ENCODE data around the gene IL1RAP. TPM values are rescaled to one million over a fixed set of nuclear protein-coding genes. Genes with fewer than 3 reads are reported as not detected.
A peak's percentile ranks its signal among the peaks of the same experiment; 100 is the strongest.
"Not testable (repeated sequence)": the region's sequence is repeated elsewhere in the genome, so short reads cannot be mapped to it uniquely, and the experiment has no call there.

IL1RAP gene
- total and polyA plus RNA-seq, 4 donors = 15.4 to 26.7 (median 21.4) TPM

GRCh38 chr3:190504354-190505125, 9.3 kb upstream of the IL1RAP start:
- no peaks in the 10 kb centered on the region for H3K36me3 ChIP-seq (ENCODE audit: control insufficient read depth, insufficient read depth, low read length)
- DNase-seq (ENCODE audit: low read depth in 4 of 6, low spot score in 6 of 6) = peak in 2 of 6 donors; percentile 35 to 84
- WGBS (ENCODE audit: insufficient coverage) = no CpG with 5 or more reads among the region's 4 CpGs
- H3K4me3 ChIP-seq (ENCODE audit: low read depth, low read length) = no peak overlapping the region
- no peak overlapping the region for H3K27ac ChIP-seq (ENCODE audit: low read depth, low read length)
- H3K4me1 ChIP-seq (ENCODE audit: control insufficient read depth, insufficient read depth, low read length) = no peaks in the 10 kb centered on the region
- no peaks in the 10 kb centered on the region for H3K27me3 ChIP-seq (ENCODE audit: control insufficient read depth, insufficient read depth, low read length)
- no peaks in the 10 kb centered on the region for H3K9me3 ChIP-seq (ENCODE audit: control insufficient read depth, insufficient read depth, low read length)

GRCh38 chr3:190505381-190506003, 8.4 kb upstream of the IL1RAP start:
- H3K36me3 ChIP-seq (ENCODE audit: control insufficient read depth, insufficient read depth, low read length) = no peaks in the 10 kb centered on the region
- no peak for DNase-seq (ENCODE audit: low read depth in 4 of 6, low spot score in 6 of 6)
- no peaks in the 10 kb centered on the region for H3K27me3 ChIP-seq (ENCODE audit: control insufficient read depth, insufficient read depth, low read length)
- no peaks in the 10 kb centered on the region for H3K4me1 ChIP-seq (ENCODE audit: control insufficient read depth, insufficient read depth, low read length)
- H3K4me3 ChIP-seq (ENCODE audit: low read depth, low read length) = no peak overlapping the region
- no peaks in the 10 kb centered on the region for H3K9me3 ChIP-seq (ENCODE audit: control insufficient read depth, insufficient read depth, low read length)
- no peak overlapping the region for H3K27ac ChIP-seq (ENCODE audit: low read depth, low read length)
- WGBS (ENCODE audit: insufficient coverage) = 100% methylated on average over 2 of the region's 3 CpGs

- Histone ChIP-seq H3K9me3 (ENCODE audit: control insufficient read depth, insufficient read depth, low read length) (no peaks in the 10 kb centered on the region), H3K4me3 (ENCODE audit: low read depth, low read length) (no peak overlapping the region), H3K36me3 (ENCODE audit: control insufficient read depth, insufficient read depth, low read length) (no peaks in the 10 kb centered on the region), H3K4me1 (ENCODE audit: control insufficient read depth, insufficient read depth, low read length) (no peaks in the 10 kb centered on the region), H3K27ac (ENCODE audit: low read depth, low read length) (no peak overlapping the region), H3K27me3 (ENCODE audit: control insufficient read depth, insufficient read depth, low read length) (no peaks in the 10 kb centered on the region)
- no CpG with 5 or more reads among the region's 4 CpGs for WGBS (ENCODE audit: insufficient coverage)
- no peak for DNase-seq (ENCODE audit: low read depth in 4 of 6, low spot score in 6 of 6)
These were observed 7.6 kb upstream of the IL1RAP start for GRCh38 chr3:190506271-190506670.

- no peaks in the 10 kb centered on the region for H3K36me3 ChIP-seq (ENCODE audit: control insufficient read depth, insufficient read depth, low read length)
- peaks cover 3% of the 10 kb centered on the region for H3K4me1 ChIP-seq (ENCODE audit: control insufficient read depth, insufficient read depth, low read length)
- WGBS (ENCODE audit: insufficient coverage) = 100% methylated on average over 2 of the region's 3 CpGs
- H3K4me3 ChIP-seq (ENCODE audit: low read depth, low read length) = no peak overlapping the region
- DNase-seq (ENCODE audit: low read depth in 4 of 6, low spot score in 6 of 6) = no peak
- no peak overlapping the region for H3K27ac ChIP-seq (ENCODE audit: low read depth, low read length)
- H3K9me3 ChIP-seq (ENCODE audit: control insufficient read depth, insufficient read depth, low read length) = no peaks in the 10 kb centered on the region
- H3K27me3 ChIP-seq (ENCODE audit: control insufficient read depth, insufficient read depth, low read length) = no peaks in the 10 kb centered on the region
These were observed 1.2 kb upstream of the IL1RAP start for GRCh38 chr3:190512666-190513065.

GRCh38 chr3:190514413-190515153, 698 bp downstream of the IL1RAP start:
- H3K4me1 ChIP-seq (ENCODE audit: control insufficient read depth, insufficient read depth, low read length) = peaks cover 3% of the 10 kb centered on the region
- H3K36me3 ChIP-seq (ENCODE audit: control insufficient read depth, insufficient read depth, low read length) = no peaks in the 10 kb centered on the region
- WGBS (ENCODE audit: insufficient coverage) = 0% methylated on average over 21 of the region's 29 CpGs
- H3K27ac ChIP-seq (ENCODE audit: low read depth, low read length) = peak overlapping the region; percentile 82
- DNase-seq (ENCODE audit: low read depth in 4 of 6, low spot score in 6 of 6) = peak in 5 of 6 donors; percentile 31 to 82 (median 50)
- H3K27me3 ChIP-seq (ENCODE audit: control insufficient read depth, insufficient read depth, low read length) = no peaks in the 10 kb centered on the region
- H3K4me3 ChIP-seq (ENCODE audit: low read depth, low read length) = peak overlapping the region; percentile 89
- H3K9me3 ChIP-seq (ENCODE audit: control insufficient read depth, insufficient read depth, low read length) = no peaks in the 10 kb centered on the region

- Histone ChIP-seq H3K4me1 (ENCODE audit: control insufficient read depth, insufficient read depth, low read length) (peaks cover 3% of the 10 kb centered on the region), H3K36me3 (ENCODE audit: control insufficient read depth, insufficient read depth, low read length) (no peaks in the 10 kb centered on the region), H3K27ac (ENCODE audit: low read depth, low read length) (no peak overlapping the region), H3K4me3 (ENCODE audit: low read depth, low read length) (no peak overlapping the region), H3K27me3 (ENCODE audit: control insufficient read depth, insufficient read depth, low read length) (no peaks in the 10 kb centered on the region), H3K9me3 (ENCODE audit: control insufficient read depth, insufficient read depth, low read length) (no peaks in the 10 kb centered on the region)
- WGBS (ENCODE audit: insufficient coverage) = no CpG with 5 or more reads among the region's 1 CpG
- DNase-seq (ENCODE audit: low read depth in 4 of 6, low spot score in 6 of 6) = no peak
These were observed 2.5 kb downstream of the IL1RAP start for GRCh38 chr3:190516416-190516815.

- no peak overlapping the region for H3K4me3 ChIP-seq (ENCODE audit: low read depth, low read length)
- WGBS (ENCODE audit: insufficient coverage) = 100% methylated on average over 1 of the region's 3 CpGs
- no peaks in the 10 kb centered on the region for H3K36me3 ChIP-seq (ENCODE audit: control insufficient read depth, insufficient read depth, low read length)
- DNase-seq (ENCODE audit: low read depth in 4 of 6, low spot score in 6 of 6) = no peak
- H3K27me3 ChIP-seq (ENCODE audit: control insufficient read depth, insufficient read depth, low read length) = no peaks in the 10 kb centered on the region
- H3K27ac ChIP-seq (ENCODE audit: low read depth, low read length) = no peak overlapping the region
- H3K9me3 ChIP-seq (ENCODE audit: control insufficient read depth, insufficient read depth, low read length) = no peaks in the 10 kb centered on the region
- peaks cover 3% of the 10 kb centered on the region for H3K4me1 ChIP-seq (ENCODE audit: control insufficient read depth, insufficient read depth, low read length)
These were observed 3.8 kb downstream of the IL1RAP start for GRCh38 chr3:190517687-190518086.

GRCh38 chr3:190518531-190518930, 4.6 kb downstream of the IL1RAP start:
- H3K9me3 ChIP-seq (ENCODE audit: control insufficient read depth, insufficient read depth, low read length); H3K4me3 ChIP-seq (ENCODE audit: low read depth, low read length); H3K27ac ChIP-seq (ENCODE audit: low read depth, low read length): not testable (repeated sequence)

GRCh38 chr3:190519886-190520285, 6.0 kb downstream of the IL1RAP start:
- H3K4me1 ChIP-seq (ENCODE audit: control insufficient read depth, insufficient read depth, low read length) = no peaks in the 10 kb centered on the region
- no peaks in the 10 kb centered on the region for H3K27me3 ChIP-seq (ENCODE audit: control insufficient read depth, insufficient read depth, low read length)
- H3K4me3 ChIP-seq (ENCODE audit: low read depth, low read length) = no peak overlapping the region
- 100% methylated on average over 1 of the region's 1 CpG for WGBS (ENCODE audit: insufficient coverage)
- H3K9me3 ChIP-seq (ENCODE audit: control insufficient read depth, insufficient read depth, low read length) = peaks cover 2% of the 10 kb centered on the region
- H3K27ac ChIP-seq (ENCODE audit: low read depth, low read length) = no peak overlapping the region
- H3K36me3 ChIP-seq (ENCODE audit: control insufficient read depth, insufficient read depth, low read length) = no peaks in the 10 kb centered on the region
- DNase-seq (ENCODE audit: low read depth in 4 of 6, low spot score in 6 of 6) = no peak

More at GRCh38 chr3:190518531-190518930, 4.6 kb downstream of the IL1RAP start:
- H3K36me3 ChIP-seq (ENCODE audit: control insufficient read depth, insufficient read depth, low read length); H3K27me3 ChIP-seq (ENCODE audit: control insufficient read depth, insufficient read depth, low read length); DNase-seq (ENCODE audit: low read depth in 4 of 6, low spot score in 6 of 6); H3K4me1 ChIP-seq (ENCODE audit: control insufficient read depth, insufficient read depth, low read length): not testable (repeated sequence)
- 100% methylated on average over 2 of the region's 4 CpGs for WGBS (ENCODE audit: insufficient coverage)

Measured in spinal cord (tissue), 10 donors.